Tibial nerve (tissue), 4 donors: ENCODE results near the gene CHRNA4.

Source experiments
- EP300 ChIP-seq, 2 donors: sonication (generic); formaldehyde crosslinking; IDR thresholded peaks; one replicate each; pipeline ENCODE4 v1.6.1; 2017; ENCODE audit warnings: antibody characterized with exemption in 2 of 2, mild to moderate bottlenecking in 1 of 2
- POLR2A ChIP-seq, 2 donors: fragments of 450-650 bp; IDR thresholded peaks; one replicate each; pipeline ENCODE4 v1.6.1; 2017; ENCODE audit warnings: antibody characterized with exemption in 2 of 2, mild to moderate bottlenecking in 2 of 2, moderate library complexity in 2 of 2
- TF ChIP-seq, protein P1 (sequence below), 5 experiments: fragments of 200-600 bp in 3 of 5; fragments of 450-650 bp in 2 of 5; sonication (generic) in 3 of 5; IDR thresholded peaks; one replicate each; pipeline ENCODE4 v1.5.1; 2016 to 2019; ENCODE audit warnings: antibody characterized with exemption in 5 of 5, mild to moderate bottlenecking in 3 of 5, moderate library complexity in 2 of 5

DNA sequence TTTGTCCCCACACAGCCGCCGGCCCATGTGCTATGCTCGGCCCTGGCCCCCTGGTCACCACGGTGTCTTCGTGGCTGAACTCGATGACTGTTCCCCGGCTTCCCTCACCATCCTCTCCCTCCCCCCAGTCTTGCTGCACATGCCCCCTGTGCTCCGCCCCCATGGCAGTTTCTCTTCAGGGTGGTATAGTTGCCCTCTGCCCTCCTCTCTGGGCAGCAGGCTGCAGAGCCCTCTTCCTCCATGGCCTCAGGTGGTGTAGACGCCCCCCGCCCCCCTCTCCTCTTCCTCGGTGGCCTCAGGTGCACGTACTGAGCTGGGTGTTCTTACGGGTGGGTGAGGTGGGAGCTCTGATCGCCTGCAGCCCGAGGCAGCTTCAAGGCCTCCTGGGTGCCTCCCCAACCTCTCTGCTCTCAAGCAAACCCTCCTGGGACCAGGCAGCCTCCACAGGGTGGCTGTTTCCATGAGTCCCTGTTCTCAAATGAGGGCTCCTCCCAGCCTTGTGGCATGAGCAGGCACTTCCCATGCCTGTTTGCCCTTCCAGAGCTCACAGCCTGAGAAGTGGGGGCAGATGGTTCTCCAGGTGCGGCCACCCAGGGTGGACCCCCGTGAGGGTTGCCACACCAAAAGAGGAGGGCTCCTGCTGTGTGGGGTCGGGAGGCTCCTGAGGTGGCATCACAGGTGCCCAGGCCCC is 43.4 kb downstream of the CHRNA4 start:
- no peak for TF ChIP-seq POLR2A (IDR thresholded peaks at IDR 0.05)
- TF ChIP-seq, protein P1, sequence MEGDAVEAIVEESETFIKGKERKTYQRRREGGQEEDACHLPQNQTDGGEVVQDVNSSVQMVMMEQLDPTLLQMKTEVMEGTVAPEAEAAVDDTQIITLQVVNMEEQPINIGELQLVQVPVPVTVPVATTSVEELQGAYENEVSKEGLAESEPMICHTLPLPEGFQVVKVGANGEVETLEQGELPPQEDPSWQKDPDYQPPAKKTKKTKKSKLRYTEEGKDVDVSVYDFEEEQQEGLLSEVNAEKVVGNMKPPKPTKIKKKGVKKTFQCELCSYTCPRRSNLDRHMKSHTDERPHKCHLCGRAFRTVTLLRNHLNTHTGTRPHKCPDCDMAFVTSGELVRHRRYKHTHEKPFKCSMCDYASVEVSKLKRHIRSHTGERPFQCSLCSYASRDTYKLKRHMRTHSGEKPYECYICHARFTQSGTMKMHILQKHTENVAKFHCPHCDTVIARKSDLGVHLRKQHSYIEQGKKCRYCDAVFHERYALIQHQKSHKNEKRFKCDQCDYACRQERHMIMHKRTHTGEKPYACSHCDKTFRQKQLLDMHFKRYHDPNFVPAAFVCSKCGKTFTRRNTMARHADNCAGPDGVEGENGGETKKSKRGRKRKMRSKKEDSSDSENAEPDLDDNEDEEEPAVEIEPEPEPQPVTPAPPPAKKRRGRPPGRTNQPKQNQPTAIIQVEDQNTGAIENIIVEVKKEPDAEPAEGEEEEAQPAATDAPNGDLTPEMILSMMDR (IDR thresholded peaks at IDR 0.05) = no peak
- TF ChIP-seq EP300 (IDR thresholded peaks at IDR 0.05) = no peak
